Femur (tissue), 1 donor: ENCODE data around the gene NKD2.

Experiments used
- DNase-seq: peaks from one replicate; pipeline ENCODE4 v3.0.0-alpha.2; 2017

Gene NKD2

GRCh38 chr5:1032011-1032410 is 23.4 kb downstream of the NKD2 start:
- DNase-seq = no peak

- no peak for DNase-seq
Measured at GRCh38 chr5:1032551-1033027, 24.0 kb downstream of the NKD2 start.

- no peak for DNase-seq
Measured at GRCh38 chr5:1033178-1033577, 24.6 kb downstream of the NKD2 start.

GRCh38 chr5:1033606-1034420 is 25.2 kb downstream of the NKD2 start:
- no peak for DNase-seq

- no peak for DNase-seq
Measured at GRCh38 chr5:1034421-1034905, 25.9 kb downstream of the NKD2 start.

GRCh38 chr5:1034986-1035385 is 26.4 kb downstream of the NKD2 start:
- DNase-seq = no peak

GRCh38 chr5:1035421-1036405 is 27.1 kb downstream of the NKD2 start:
- DNase-seq = no peak

GRCh38 chr5:1036504-1037122 is 28.0 kb downstream of the NKD2 start:
- no peak for DNase-seq

- DNase-seq = no peak
Measured at GRCh38 chr5:1037123-1037670, 28.6 kb downstream of the NKD2 start.

- no peak for DNase-seq
Measured at GRCh38 chr5:1037671-1038416, 29.2 kb downstream of the NKD2 start.

- DNase-seq = no peak
Measured at GRCh38 chr5:1038417-1039209, 30.0 kb downstream of the NKD2 start.

GRCh38 chr5:1039210-1039548 is 30.6 kb downstream of the NKD2 start:
- no peak for DNase-seq

GRCh38 chr5:1039706-1040260 is 31.2 kb downstream of the NKD2 start:
- DNase-seq = no peak

GRCh38 chr5:1040571-1040970 is 32.0 kb downstream of the NKD2 start:
- no peak for DNase-seq

GRCh38 chr5:1041225-1042143 is 32.9 kb downstream of the NKD2 start:
- DNase-seq = no peak

GRCh38 chr5:1042626-1043025 is 34.0 kb downstream of the NKD2 start:
- no peak for DNase-seq

GRCh38 chr5:1043327-1043726 is 34.7 kb downstream of the NKD2 start:
- DNase-seq = no peak

- no peak for DNase-seq
Measured at GRCh38 chr5:1044117-1044516, 35.5 kb downstream of the NKD2 start.

GRCh38 chr5:1045960-1046560 is 37.5 kb downstream of the NKD2 start:
- no peak for DNase-seq
